Measurements from ENCODE around the gene MT1G.

Gene MT1G

DNA sequence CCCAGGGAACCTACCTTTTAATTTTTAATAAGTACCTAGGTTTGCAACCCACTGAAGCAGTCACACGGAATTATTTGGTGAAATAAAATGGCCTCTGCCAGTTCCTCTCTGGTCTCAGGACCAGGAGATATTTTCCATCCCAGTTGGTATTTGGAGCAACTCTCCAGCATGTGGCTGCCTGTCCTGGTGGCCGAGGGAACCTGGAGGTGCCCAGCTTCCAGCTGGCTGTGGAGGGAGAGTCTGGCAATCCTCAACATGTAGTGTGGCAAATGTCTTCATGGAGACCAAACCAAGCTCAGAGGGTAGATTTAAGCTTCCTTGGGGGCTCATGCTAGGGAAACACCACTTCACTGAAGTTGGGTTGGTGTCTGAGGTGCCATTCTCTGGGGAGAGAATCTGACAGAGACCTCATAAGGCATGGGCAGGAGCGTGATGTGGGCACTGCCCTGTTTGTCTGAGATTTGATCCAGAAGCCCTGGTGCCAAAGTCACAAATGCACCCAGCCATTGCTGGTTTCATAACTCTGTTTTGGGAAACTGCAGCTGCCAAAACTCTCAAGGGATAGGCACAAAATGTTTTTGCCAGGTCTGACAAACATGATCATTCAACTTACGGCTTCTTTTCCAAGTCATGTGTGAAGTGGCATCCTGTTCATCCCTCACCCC, 17.2 kb upstream of the MT1G start (continued):
- TF ChIP-seq, protein P1, sequence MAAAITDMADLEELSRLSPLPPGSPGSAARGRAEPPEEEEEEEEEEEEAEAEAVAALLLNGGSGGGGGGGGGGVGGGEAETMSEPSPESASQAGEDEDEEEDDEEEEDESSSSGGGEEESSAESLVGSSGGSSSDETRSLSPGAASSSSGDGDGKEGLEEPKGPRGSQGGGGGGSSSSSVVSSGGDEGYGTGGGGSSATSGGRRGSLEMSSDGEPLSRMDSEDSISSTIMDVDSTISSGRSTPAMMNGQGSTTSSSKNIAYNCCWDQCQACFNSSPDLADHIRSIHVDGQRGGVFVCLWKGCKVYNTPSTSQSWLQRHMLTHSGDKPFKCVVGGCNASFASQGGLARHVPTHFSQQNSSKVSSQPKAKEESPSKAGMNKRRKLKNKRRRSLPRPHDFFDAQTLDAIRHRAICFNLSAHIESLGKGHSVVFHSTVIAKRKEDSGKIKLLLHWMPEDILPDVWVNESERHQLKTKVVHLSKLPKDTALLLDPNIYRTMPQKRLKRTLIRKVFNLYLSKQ (tag by site-specific recombination; IDR thresholded peaks at IDR 0.05; ENCODE audit: borderline replicate concordance): no peak
- TF ChIP-seq ZNF501 (tag by site-specific recombination; IDR thresholded peaks at IDR 0.05) (no peak), ZXDB (tag by site-specific recombination; IDR thresholded peaks at IDR 0.05) (no peak), ZNF335 (tag by site-specific recombination; conservative IDR thresholded peaks at IDR 0.05) (no peak), KLF9 (tag by site-specific recombination; IDR thresholded peaks at IDR 0.05; ENCODE audit: low read depth) (no peak), SP3 (tag by site-specific recombination; IDR thresholded peaks at IDR 0.05) (no peak), ZNF239 (tag by site-specific recombination; IDR thresholded peaks at IDR 0.05) (no peak), MYNN (tag by site-specific recombination; IDR thresholded peaks at IDR 0.05; ENCODE audit: borderline replicate concordance) (no peak)

DNA sequence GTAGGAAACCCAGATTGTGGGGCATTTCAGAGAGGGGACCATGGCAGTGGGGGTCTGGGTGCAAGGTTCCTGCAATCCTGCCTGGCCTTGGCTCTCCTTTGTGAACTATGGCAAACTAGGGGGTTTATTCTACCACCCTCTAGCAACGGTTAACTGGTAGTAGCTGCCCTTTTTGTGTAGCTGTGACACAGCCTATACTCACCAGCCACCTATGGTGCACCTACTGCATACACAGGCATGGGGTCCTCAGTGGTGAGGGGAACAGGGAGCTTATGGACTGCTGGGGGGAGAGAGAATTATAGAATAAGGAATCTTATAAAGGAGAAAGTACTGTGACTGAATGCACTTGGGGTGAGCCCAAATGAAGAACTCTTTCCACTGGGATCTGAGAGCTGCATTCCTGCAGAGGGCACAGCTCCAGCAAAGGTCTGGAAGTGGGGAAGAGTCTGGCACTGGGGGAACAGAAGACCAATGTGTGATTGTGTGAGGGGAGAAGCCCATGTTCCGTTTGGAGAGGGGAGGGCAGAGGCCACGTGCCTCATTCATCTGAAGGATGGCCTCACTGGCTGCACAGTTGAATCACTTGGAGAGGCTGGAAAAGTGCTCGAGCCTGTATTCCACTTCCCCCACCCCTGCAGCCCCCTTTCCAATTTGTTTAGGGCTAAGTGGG, 16.5 kb upstream of the MT1G start:
- ChIA-PET CTCF (interaction anchor here (1.3 to 2.7 kb wide), 2 partner anchors 10 to 17 kb away, joined by 6 to 12 read pairs; no protein-coding TSS in a partner anchor), POLR2A (no interaction called here)
- peaks cover 3% of the 10 kb centered on the region for H3K4me1 ChIP-seq (ENCODE audit: control insufficient read depth, insufficient read depth, low read length)
- H3K27ac ChIP-seq (ENCODE audit: extremely low read depth, low read depth, low read length): no peak overlapping the region
- H3K36me3 ChIP-seq (ENCODE audit: control insufficient read depth in 2 of 2, insufficient read depth in 1 of 2, low read length in 2 of 2): no peaks in the 10 kb centered on the region
- TF ChIP-seq ZNF747 (tag by site-specific recombination; IDR thresholded peaks at IDR 0.05): no peak
- no peak for TF ChIP-seq ZBTB1 (tag by site-specific recombination; IDR thresholded peaks at IDR 0.05)
- no peak for TF ChIP-seq HOXC10 (CRISPR knock-in tag; IDR thresholded peaks at IDR 0.05)
- TF ChIP-seq ZNF2 (tag by site-specific recombination; IDR thresholded peaks at IDR 0.05): no peak
- no peak for TF ChIP-seq GLIS1 (tag by site-specific recombination; IDR thresholded peaks at IDR 0.05)
- no peak for TF ChIP-seq ZNF629 (tag by site-specific recombination; IDR thresholded peaks at IDR 0.05)
- no peak for TF ChIP-seq ZNF658 (tag by site-specific recombination; IDR thresholded peaks at IDR 0.05)
- no peak for TF ChIP-seq ZNF785 (tag by site-specific recombination; IDR thresholded peaks at IDR 0.05)
- no peak for TF ChIP-seq ZNF555 (tag by site-specific recombination; conservative IDR thresholded peaks at IDR 0.05)
- no peak for TF ChIP-seq ZNF433 (tag by site-specific recombination; IDR thresholded peaks at IDR 0.05; ENCODE audit: low read depth)
- no peak for TF ChIP-seq ZNF114 (tag by site-specific recombination; IDR thresholded peaks at IDR 0.05)
- TF ChIP-seq ZNF169 (tag by site-specific recombination; IDR thresholded peaks at IDR 0.05): no peak
- no peak for TF ChIP-seq ZNF24 (tag by site-specific recombination; IDR thresholded peaks at IDR 0.05)
- TF ChIP-seq ZNF362 (tag by site-specific recombination; IDR thresholded peaks at IDR 0.05): no peak
- no peaks in the 10 kb centered on the region for H3K9me3 ChIP-seq (ENCODE audit: control insufficient read depth, insufficient read depth, low read depth, low read length)
- H3K4me3 ChIP-seq (ENCODE audit: low read depth, low read length): no peak overlapping the region
